Central memory CD8-positive, alpha-beta T cell (primary cell): ENCODE data around the gene HSPB6.
A peak's percentile ranks its signal among the peaks of the same experiment; 100 is the strongest.
"Not testable (repeated sequence)": the region's sequence is repeated elsewhere in the genome, so short reads cannot be mapped to it uniquely, and the experiment has no call there.

Source experiments
- ATAC-seq: fragments of 150-1000 bp; cut with Tn5 transposase; replicated peaks from 2 replicates; pipeline ENCODE4 v1.10.0; 2022; ENCODE audit warnings: mild to moderate bottlenecking, moderate FRiP score, moderate number of reproducible peaks; ENCODE audit not compliant: poor library complexity, severe bottlenecking; ENCODE audit errors: extremely low read depth
- DNase-seq, 2 donors: peaks; one replicate each; pipeline ENCODE4 v3.0.0; 2021; ENCODE audit warnings: low spot score in 2 of 2
- H3K27ac Mint-ChIP-seq: one replicate; pipeline ENCODE4 v1.8.0; 2022; ENCODE audit warnings: low read depth, mild to moderate bottlenecking, moderate library complexity, mixed read lengths
- H3K27me3 Mint-ChIP-seq: one replicate; pipeline ENCODE4 v1.8.0; 2022; ENCODE audit warnings: mixed read lengths
- H3K36me3 Mint-ChIP-seq: one replicate; pipeline ENCODE4 v1.8.0; 2022; ENCODE audit warnings: mild to moderate bottlenecking, moderate library complexity, mixed read lengths; ENCODE audit not compliant: insufficient read depth
- H3K4me1 Mint-ChIP-seq: one replicate; pipeline ENCODE4 v1.8.0; 2022; ENCODE audit warnings: mixed read lengths
- H3K4me3 Mint-ChIP-seq: one replicate; pipeline ENCODE4 v1.8.0; 2022; ENCODE audit warnings: mild to moderate bottlenecking, moderate library complexity, mixed read lengths
- H3K9me3 Mint-ChIP-seq: one replicate; pipeline ENCODE4 v1.8.0; 2022; ENCODE audit warnings: mixed read lengths

HSPB6 gene

DNA sequence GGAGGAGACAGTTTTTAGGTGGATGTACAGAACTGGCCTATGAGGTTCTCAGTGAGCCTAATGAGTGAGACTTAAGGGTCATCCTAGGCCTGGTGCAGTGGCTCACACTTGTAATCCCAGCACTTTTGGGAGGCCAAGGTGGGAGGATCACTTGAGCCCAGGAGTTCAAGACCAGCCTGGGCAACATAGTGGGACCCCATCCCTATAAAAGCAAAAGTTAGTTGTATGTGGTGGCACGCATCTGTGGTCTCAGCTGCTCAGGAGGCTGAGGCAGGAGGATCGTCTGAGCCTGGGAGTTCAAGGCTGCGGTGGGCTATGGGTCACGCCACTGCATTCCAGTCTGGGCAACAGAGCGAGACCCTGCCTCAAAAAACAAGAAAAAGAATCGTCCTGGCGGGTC is 32.7 kb downstream of the HSPB6 start:
- not testable (repeated sequence) for H3K9me3 Mint-ChIP-seq, DNase-seq, H3K27ac Mint-ChIP-seq, ATAC-seq, H3K4me3 Mint-ChIP-seq, H3K27me3 Mint-ChIP-seq
- Mint-ChIP-seq H3K4me1 (peaks cover 12% of the 10 kb centered on the region), H3K36me3 (peaks cover 52% of the 10 kb centered on the region)

DNA sequence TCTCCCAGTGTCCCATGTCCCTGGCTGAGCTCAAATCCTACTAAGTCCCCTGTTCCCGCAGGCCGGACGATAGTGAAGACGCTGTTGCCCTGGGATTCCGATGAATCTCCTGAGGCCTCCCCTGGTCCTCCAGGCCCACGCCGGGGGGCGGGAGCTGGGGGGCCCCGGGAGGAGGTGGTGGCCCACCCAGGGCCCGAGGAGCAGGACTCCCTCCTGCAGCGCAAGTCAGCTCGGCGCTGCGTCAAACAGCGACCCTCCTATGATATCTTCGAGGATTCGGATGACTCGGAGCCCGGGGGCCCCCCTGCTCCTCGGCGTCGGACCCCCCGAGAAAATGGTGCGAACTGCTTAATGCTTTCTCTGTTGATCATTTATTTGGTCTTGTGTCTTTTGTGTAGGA is 33.2 kb downstream of the HSPB6 start:
- H3K27me3 Mint-ChIP-seq: no peaks in the 10 kb centered on the region
- ATAC-seq (no peak), DNase-seq (no peak)
- H3K4me3 Mint-ChIP-seq: no peak overlapping the region
- H3K27ac Mint-ChIP-seq: no peak overlapping the region
- H3K36me3 Mint-ChIP-seq: peaks cover 52% of the 10 kb centered on the region
- H3K4me1 Mint-ChIP-seq: peaks cover 16% of the 10 kb centered on the region
- no peaks in the 10 kb centered on the region for H3K9me3 Mint-ChIP-seq

DNA sequence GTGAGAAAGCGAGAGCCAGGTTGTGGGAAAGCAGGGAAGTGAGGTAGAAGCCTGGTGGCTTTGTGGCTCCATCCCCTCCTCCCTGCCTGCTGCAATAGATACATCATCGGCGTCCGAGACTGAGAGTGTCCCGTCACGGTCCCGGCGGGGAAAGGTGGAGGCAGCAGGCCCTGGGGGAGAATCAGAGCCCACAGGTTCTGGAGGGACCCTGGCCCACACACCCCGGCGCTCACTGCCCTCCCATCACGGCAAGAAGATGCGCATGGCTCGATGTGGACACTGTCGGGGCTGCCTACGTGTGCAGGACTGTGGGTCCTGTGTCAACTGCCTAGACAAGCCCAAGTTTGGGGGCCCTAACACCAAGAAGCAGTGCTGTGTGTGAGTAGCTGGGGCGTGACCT is 33.9 kb downstream of the HSPB6 start:
- no peak for DNase-seq
- Mint-ChIP-seq H3K36me3 (peaks cover 48% of the 10 kb centered on the region), H3K4me3 (no peak overlapping the region), H3K27me3 (no peaks in the 10 kb centered on the region), H3K9me3 (no peaks in the 10 kb centered on the region), H3K27ac (no peak overlapping the region), H3K4me1 (peaks cover 18% of the 10 kb centered on the region)
- ATAC-seq: no peak

DNA sequence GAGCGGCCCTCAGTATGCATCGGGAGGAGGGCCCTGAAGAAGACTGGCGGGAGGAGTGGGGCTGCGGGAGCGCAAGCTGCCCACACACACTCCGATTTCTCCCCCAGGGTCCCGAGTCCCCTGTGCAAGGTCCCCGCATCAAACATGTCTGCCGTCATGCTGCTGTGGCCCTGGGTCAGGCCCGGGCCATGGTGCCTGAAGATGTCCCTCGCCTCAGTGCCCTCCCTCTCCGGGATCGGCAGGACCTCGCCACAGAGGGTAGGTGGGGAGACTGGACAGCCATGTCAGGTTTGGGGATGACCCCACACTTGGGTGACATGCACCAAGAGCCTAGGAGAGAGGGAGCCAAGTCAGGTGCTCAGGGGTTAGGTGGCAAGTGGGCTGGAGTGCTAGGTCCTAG is 34.4 kb downstream of the HSPB6 start:
- H3K4me1 Mint-ChIP-seq: peaks cover 18% of the 10 kb centered on the region

DNA sequence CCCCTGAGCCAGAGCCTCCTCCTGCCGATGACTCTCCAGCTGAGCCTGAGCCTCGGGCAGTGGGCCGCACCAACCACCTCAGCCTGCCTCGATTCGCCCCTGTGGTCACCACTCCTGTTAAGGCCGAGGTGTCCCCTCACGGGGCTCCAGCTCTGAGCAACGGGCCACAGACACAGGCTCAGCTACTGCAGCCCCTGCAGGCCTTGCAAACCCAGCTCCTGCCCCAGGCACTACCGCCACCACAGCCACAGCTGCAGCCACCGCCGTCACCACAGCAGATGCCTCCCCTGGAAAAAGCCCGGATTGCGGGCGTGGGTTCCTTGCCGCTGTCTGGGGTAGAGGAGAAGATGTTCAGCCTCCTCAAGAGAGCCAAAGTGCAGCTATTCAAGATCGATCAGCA is 35.5 kb downstream of the HSPB6 start:
- Mint-ChIP-seq H3K4me3 (no peak overlapping the region), H3K27me3 (no peaks in the 10 kb centered on the region), H3K4me1 (peaks cover 28% of the 10 kb centered on the region), H3K36me3 (peaks cover 50% of the 10 kb centered on the region), H3K9me3 (no peaks in the 10 kb centered on the region), H3K27ac (peak overlapping the region; percentile 51)
- DNase-seq (no peak), ATAC-seq (no peak)

More for the DNA sequence above, 34.4 kb downstream of the HSPB6 start:
- H3K36me3 Mint-ChIP-seq: peaks cover 48% of the 10 kb centered on the region
- H3K27me3 Mint-ChIP-seq: no peaks in the 10 kb centered on the region
- DNase-seq: no peak
- H3K4me3 Mint-ChIP-seq: no peak overlapping the region
- no peaks in the 10 kb centered on the region for H3K9me3 Mint-ChIP-seq
- no peak for ATAC-seq
- H3K27ac Mint-ChIP-seq: no peak overlapping the region

DNA sequence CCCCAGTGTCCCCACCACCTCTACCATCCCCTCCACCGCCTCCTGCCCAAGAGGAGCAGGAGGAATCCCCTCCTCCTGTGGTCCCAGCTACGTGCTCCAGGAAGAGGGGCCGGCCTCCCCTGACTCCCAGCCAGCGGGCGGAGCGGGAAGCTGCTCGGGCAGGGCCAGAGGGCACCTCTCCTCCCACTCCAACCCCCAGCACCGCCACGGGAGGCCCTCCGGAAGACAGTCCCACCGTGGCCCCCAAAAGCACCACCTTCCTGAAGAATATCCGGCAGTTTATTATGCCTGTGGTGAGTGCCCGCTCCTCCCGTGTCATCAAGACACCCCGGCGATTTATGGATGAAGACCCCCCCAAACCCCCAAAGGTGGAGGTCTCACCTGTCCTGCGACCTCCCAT is 36.2 kb downstream of the HSPB6 start:
- peaks cover 47% of the 10 kb centered on the region for H3K36me3 Mint-ChIP-seq
- peak overlapping the region; percentile 30 for H3K4me3 Mint-ChIP-seq
- DNase-seq (no peak), ATAC-seq (no peak)
- H3K27ac Mint-ChIP-seq: peak overlapping the region; percentile 51
- H3K9me3 Mint-ChIP-seq: no peaks in the 10 kb centered on the region
- no peaks in the 10 kb centered on the region for H3K27me3 Mint-ChIP-seq
- H3K4me1 Mint-ChIP-seq: peaks cover 35% of the 10 kb centered on the region

DNA sequence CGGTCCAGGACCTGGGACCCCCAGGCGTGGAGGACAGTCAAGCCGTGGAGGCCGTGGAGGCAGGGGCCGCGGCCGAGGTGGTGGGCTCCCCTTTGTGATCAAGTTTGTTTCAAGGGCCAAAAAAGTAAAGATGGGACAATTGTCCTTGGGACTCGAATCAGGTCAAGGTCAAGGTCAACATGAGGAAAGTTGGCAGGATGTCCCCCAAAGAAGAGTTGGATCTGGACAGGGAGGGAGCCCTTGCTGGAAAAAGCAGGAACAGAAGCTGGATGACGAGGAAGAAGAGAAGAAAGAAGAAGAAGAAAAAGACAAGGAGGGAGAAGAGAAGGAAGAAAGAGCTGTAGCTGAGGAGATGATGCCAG is 36.7 kb downstream of the HSPB6 start:
- DNase-seq (no peak), ATAC-seq (no peak)
- no peaks in the 10 kb centered on the region for H3K27me3 Mint-ChIP-seq
- H3K4me3 Mint-ChIP-seq: peak overlapping the region; percentile 30
- no peak overlapping the region for H3K27ac Mint-ChIP-seq
- H3K4me1 Mint-ChIP-seq: peaks cover 37% of the 10 kb centered on the region
- H3K36me3 Mint-ChIP-seq: peaks cover 42% of the 10 kb centered on the region
- no peaks in the 10 kb centered on the region for H3K9me3 Mint-ChIP-seq

DNA sequence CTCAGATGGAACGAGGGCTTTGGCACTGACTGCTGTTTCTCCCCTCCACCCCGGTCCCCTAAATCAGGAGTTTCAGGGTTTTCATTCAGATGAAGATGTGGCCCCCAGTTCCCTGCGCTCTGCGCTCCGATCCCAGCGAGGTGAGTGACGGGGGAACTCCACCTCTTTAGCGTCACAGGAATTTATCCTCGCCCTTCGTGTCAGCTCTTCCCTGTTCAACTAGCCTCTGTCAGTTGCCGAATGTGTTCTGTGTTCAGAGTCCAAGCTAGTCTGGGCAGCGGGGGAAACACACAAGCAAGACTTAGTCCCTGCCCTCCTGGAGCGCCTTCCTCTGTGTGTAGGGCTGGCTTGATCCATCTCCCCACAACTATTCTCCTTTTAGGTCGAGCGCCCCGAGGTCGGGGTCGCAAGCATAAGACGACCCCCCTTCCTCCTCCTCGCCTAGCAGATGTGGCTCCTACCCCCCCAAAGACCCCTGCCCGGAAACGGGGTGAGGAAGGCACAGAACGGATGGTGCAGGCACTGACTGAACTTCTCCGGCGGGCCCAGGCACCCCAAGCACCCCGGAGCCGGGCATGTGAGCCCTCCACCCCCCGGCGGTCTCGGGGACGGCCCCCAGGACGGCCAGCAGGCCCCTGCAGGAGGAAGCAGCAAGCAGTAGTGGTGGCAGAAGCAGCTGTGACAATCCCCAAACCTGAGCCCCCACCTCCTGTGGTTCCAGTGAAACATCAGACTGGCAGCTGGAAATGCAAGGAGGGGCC is 37.2 kb downstream of the HSPB6 start:
- H3K4me1 Mint-ChIP-seq: peaks cover 43% of the 10 kb centered on the region
- H3K27me3 Mint-ChIP-seq: no peaks in the 10 kb centered on the region
- H3K36me3 Mint-ChIP-seq: peaks cover 39% of the 10 kb centered on the region
- H3K9me3 Mint-ChIP-seq: no peaks in the 10 kb centered on the region
- peak overlapping the region; percentile 79 for H3K4me3 Mint-ChIP-seq
- DNase-seq (no peak), ATAC-seq (no peak)
- H3K27ac Mint-ChIP-seq: no peak overlapping the region

DNA sequence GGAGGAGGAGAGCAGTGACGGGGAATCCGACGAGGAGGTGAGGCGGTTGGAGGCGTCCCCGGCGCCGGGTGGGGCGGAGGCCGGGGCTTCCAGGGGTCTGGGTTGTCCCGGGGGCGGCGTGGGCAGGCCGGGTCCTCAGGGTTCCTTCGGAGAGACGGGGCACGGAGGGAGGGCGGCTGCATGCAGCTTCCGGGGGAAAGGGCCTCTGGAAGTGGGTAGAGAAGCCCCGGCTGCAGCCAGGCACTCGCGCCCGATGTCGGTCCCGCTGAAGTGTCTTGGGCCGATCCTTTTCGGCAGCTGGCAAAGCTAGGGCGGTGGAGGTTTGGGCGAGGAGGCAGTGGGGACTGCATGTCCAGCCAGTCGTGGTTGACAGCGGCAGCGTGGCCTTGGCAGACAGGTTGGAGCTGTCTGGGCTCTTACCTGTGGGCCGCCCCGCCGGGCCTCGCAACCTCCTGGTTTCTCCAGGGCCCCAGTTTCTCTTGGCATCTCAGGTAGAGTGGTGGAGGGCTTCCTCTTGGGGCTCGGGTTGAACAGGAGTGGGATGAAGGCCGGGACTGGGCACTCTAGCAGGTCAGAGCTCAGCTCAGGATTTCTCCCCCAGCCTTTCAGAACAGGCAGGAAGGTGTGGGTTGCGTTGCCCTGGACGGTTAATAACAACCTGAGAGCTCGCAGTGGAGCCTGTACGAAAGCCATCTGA is 38.3 kb downstream of the HSPB6 start:
- ATAC-seq (no peak), DNase-seq (no peak)
- Mint-ChIP-seq H3K27ac (peak overlapping the region; percentile 67), H3K27me3 (no peaks in the 10 kb centered on the region), H3K4me1 (peaks cover 54% of the 10 kb centered on the region), H3K9me3 (no peaks in the 10 kb centered on the region), H3K36me3 (peaks cover 34% of the 10 kb centered on the region), H3K4me3 (peak overlapping the region; percentile 79)

DNA sequence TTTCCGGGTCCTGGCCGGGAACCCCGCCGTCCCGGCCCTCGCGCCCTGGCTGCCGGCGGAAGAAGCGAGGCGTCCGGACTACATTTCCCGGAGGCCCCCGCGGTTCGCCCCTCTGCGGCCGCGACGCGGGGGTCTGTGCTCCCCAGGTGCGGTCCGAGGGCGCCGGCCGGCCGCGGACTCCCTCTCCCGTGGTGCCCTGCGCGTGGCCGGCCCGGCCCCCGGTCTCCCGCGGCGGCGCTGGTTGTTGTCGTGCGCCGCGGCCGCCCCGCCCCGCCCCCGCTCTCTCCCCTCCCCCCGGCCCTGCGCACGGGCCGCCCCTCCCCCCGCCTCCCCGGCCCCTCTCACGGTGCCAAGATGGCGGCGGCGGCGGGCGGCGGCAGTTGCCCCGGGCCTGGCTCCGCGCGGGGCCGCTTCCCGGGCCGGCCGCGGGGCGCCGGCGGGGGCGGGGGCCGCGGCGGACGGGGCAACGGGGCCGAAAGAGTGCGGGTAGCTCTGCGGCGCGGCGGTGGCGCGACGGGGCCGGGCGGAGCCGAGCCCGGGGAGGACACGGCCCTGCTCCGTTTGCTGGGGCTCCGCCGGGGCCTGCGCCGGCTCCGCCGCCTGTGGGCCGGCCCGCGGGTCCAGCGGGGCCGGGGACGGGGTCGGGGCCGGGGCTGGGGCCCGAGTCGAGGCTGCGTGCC is 39.0 kb downstream of the HSPB6 start, which contains the start of gene KMT2B:
Gene KMT2B (plus strand): TSS at position 339 of the 680 bp plus-strand sequence. CDS start 16 bp downstream, at position 355.
- Mint-ChIP-seq H3K36me3 (peaks cover 31% of the 10 kb centered on the region), H3K4me3 (peak within 1 kb of the TSS; percentile 97), H3K27ac (peak within 1 kb of the TSS; percentile 98), H3K4me1 (peaks cover 60% of the 10 kb centered on the region), H3K9me3 (no peaks in the 10 kb centered on the region), H3K27me3 (no peaks in the 10 kb centered on the region)
- ATAC-seq: peak; percentile 18
- DNase-seq: no peak

DNA sequence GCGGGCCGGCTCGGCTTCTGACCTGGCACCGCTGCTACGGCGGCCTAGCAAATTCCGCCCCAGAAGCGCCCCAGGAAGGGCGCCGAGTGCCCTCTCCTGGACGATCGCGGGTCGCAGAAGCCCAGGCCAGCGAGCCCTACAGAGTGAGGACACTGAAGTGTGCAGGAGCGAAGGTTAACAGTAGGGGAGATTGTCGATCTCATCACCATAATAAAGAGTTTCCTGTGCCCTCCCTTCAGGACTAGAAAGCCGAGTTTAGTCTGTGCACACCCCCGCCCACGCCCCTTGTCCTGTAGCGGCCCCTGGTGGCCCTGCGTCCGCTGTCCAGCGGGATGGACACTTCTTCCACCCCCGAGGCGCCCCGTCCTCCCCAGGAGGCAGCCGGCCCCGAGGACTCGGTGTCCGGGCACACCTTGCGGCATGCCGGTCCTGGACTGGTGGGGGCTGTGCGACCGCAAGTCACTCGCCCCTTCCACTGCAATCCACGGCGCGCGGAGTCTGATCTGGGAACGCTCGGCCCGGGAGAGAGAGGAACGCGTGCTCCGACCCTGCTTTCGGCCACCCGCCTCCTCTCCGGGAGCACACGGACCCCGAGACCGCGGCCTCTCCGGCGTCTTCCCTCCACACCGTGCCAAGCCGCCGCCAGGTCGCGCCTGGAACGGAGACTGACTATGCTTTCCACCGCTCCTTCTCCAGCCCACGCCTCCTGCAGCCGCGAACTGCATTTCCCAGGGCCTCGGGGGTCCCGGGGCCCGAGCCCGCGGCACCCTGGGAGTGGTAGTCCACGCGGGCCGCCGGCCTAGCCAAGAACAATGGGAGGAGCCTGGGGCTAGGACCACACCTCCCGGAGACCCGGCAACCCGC is 39.8 kb downstream of the HSPB6 start:
- peak; percentile 79 for ATAC-seq
- Mint-ChIP-seq H3K36me3 (peaks cover 26% of the 10 kb centered on the region), H3K27me3 (no peaks in the 10 kb centered on the region), H3K9me3 (no peaks in the 10 kb centered on the region), H3K4me1 (peaks cover 68% of the 10 kb centered on the region), H3K4me3 (peak overlapping the region; percentile 97), H3K27ac (peak overlapping the region; percentile 98)
- DNase-seq: peak; percentile 88 to 97
